Measurements from ENCODE around the gene SHISA7.

The SHISA7 gene

DNA sequence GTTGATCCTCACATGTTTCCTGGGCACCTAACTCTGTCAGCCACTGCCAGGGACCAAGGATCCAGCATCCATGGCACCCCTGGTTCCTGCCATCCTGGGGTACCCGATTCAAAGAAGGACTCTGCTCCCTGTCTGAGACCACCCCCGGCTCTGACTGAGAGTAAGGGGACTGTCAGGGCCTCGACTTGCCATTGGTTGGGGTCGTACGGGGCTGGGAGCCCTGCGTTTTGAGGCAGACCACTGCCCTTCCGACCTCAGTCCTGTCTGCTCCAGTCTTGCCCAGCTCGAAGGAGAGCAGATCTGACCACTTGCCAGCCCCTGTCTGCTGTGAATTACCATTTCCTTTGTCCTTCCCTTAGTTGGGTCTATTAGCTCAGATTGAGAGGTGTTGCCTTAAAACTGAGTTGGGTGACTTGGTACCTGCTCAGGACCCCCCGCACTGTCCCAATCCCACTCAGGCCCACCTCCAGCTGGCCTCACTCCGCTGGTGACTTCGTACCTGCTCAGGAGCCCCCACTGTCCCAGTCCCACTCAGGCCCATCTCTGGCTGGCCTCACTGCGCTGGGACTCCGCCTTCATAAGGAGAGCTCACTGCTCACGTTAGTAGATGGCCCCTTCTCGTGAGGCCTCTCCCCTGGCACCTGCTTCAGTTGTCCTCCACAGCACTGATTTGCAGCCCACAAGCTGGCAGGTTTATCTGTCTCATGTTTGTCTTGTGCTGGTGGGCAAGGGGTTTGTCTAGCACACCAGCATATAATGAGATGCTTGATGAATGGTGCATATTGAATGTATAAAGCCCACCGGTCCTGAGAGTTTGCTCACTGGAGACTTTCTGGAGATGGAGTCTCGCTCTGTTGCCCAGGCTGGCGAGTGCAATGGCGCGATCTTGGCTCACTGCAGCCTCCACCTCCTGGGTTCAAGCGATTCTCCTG is 53.4 kb downstream of the SHISA7 start:
- TF ChIP-seq, protein P1, sequence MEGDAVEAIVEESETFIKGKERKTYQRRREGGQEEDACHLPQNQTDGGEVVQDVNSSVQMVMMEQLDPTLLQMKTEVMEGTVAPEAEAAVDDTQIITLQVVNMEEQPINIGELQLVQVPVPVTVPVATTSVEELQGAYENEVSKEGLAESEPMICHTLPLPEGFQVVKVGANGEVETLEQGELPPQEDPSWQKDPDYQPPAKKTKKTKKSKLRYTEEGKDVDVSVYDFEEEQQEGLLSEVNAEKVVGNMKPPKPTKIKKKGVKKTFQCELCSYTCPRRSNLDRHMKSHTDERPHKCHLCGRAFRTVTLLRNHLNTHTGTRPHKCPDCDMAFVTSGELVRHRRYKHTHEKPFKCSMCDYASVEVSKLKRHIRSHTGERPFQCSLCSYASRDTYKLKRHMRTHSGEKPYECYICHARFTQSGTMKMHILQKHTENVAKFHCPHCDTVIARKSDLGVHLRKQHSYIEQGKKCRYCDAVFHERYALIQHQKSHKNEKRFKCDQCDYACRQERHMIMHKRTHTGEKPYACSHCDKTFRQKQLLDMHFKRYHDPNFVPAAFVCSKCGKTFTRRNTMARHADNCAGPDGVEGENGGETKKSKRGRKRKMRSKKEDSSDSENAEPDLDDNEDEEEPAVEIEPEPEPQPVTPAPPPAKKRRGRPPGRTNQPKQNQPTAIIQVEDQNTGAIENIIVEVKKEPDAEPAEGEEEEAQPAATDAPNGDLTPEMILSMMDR (conservative IDR thresholded peaks at IDR 0.05; ENCODE audit: low read depth, low read length), result no peak
- H3K4me3 ChIP-seq (ENCODE audit: low read depth, low read length), result no peak overlapping the region
- no peak for DNase-seq (ENCODE audit: low read depth)

DNA sequence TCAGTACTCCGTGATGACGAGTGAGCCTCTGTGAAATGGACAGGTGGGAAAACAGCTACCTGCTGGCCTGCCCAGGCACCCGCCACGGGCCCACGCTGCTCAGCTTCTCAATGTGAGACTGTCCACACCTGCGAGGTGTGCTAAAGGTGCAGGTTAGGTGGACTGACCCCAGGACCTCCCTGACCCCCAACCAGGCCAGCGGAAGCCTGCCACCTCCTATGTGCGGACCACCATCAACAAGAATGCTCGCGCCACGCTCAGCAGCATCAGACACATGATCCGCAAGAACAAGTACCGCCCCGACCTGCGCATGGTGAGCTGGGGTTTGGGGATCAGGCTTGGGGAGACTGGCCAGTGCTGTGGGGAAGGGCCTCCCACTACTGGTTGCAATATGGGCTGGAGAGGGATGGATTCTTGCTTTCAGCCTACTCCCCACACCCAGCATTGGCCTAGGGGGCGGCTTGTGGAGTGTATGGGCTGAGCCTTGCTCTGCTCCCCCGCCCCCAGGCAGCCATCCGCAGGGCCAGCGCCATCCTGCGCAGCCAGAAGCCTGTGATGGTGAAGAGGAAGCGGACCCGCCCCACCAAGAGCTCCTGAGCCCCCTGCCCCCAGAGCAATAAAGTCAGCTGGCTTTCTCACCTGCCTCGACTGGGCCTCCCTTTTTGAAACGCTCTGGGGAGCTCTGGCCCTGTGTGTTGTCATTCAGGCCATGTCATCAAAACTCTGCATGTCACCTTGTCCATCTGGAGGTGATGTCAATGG is 55.2 kb downstream of the SHISA7 start:
- peak overlapping the region; percentile 77 for H3K4me3 ChIP-seq (ENCODE audit: low read depth, low read length)
- TF ChIP-seq, protein P1 (conservative IDR thresholded peaks at IDR 0.05; ENCODE audit: low read depth, low read length), result no peak
- DNase-seq (ENCODE audit: low read depth), result no peak

DNA sequence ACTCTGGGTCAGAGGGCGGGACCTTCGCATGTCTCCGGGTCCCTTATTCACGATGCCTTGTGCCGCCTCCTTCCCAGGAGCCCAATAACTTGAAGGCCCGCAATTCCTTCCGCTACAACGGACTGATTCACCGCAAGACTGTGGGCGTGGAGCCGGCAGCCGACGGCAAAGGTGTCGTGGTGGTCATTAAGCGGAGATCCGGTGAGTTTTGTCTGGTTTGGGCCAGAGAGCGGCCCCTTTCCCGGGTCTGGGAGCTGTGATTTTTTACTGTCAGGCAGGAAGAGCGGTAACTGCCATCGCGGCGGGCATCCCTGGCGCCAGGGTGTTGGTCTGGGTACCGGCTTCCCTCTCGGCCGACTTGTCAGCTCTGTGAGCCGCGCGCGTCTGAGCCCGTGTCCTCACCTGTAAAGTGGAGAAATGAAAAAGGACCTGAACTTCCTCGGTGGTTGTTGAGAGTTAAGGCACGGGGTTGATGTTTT is 56.6 kb downstream of the SHISA7 start:
- TF ChIP-seq, protein P1 (conservative IDR thresholded peaks at IDR 0.05; ENCODE audit: low read depth, low read length), result no peak
- no peak for DNase-seq (ENCODE audit: low read depth)
- H3K4me3 ChIP-seq (ENCODE audit: low read depth, low read length), result peak overlapping the region; percentile 77

DNA sequence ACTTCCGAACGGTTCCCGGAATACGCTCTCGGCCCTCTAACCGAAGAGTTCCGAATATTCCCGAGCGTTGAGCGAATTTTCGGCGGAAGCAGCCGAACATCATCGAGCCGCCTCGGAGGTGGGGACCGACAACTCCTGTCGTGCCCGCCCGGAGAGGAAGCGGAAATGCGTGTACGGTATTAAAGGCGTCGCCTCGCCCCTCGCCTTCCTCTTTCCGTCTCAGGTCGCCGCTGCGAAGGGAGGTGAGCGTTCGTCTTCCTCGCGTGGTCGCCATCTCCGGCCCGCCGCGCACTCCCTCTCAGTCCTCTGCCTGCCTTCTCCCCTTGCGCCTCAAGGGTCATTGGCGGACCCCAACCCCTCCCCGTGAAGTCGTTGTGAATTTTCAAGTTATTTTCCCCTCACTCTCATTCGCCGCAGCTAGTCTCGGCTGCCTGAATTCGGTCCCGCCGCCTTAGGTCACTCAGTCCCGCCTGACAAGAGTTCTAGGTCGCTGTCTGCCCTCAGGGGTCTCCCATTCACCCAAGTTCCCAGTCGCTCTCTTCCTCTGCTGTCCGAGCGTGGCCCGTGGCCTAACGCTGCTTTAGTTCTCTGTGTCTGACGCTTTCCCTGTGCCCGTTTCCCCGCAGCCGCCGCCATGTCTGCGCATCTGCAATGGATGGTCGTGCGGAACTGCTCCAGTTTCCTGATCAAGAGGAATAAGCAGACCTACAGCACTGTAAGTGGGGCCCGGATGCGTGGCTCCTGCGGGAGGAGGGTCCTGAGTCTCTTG is 57.2 kb downstream of the SHISA7 start, which contains the start of gene RPL28:
RPL28 (plus strand) TSS at position 209 of the 769 bp plus-strand sequence; CDS start at position 635, 426 bp downstream.
- H3K4me3 ChIP-seq (ENCODE audit: low read depth, low read length), result peak within 1 kb of the TSS; percentile 77
- TF ChIP-seq, protein P1 (conservative IDR thresholded peaks at IDR 0.05; ENCODE audit: low read depth, low read length), result no peak
- peak; percentile 99 for DNase-seq (ENCODE audit: low read depth)

DNA sequence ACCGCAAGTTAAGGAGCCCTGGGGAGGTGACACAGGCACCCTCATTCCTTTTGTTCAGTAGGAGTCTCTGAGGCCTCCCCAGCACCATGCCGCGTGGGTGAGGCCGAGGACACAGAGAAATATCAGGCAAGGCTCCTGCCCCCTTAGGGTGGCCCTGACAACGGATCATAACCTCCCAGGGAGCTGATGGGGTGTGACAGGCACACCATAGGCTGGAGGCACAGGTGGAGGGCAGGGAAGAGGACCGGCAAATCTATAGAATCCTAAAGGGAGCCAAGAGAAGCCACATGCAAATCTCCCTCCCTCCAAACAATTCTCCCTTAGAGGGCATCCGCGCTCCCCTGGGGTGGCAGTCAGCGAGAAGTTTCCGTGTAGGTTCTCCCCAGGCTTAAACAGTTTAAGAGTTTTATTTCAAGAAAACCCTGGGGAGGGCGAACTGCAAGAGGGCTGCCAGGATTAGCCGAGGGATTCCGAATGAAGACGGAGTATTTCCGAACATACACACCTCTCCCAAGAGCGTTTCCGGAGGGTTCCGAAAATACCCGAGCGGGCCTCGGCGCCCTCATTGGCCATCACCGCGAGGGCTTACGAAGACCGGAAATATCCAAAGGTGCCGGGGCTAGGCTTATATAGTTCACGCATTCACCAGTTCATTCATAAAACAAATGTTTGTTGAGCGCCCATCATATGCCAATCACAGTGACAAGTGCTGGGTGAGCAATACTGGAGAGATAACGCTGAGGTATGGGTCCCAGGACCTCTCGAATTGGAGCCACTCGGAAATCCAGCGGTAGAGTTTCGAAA is 58.0 kb downstream of the SHISA7 start:
- TF ChIP-seq, protein P1 (conservative IDR thresholded peaks at IDR 0.05; ENCODE audit: low read depth, low read length), result no peak
- peak overlapping the region; percentile 59 for H3K4me3 ChIP-seq (ENCODE audit: low read depth, low read length)

More for the DNA sequence above, 58.0 kb downstream of the SHISA7 start:
- DNase-seq (ENCODE audit: low read depth), result peak; percentile 98

All from choroid plexus epithelial cell (primary cell).